ENCODE results near the gene ZHX3. TPM values are rescaled to one million over a fixed set of nuclear protein-coding genes. Genes with fewer than 3 reads are reported as not detected.

ZHX3 gene
- polyA plus RNA-seq, 1 donor: 14.0 TPM

- Histone ChIP-seq H3K27ac (ENCODE audit: low read length) (no peak overlapping the region), H3K36me3 (ENCODE audit: control insufficient read depth, insufficient read depth, low read length) (peaks cover 67% of the 10 kb centered on the region), H3K9me3 (ENCODE audit: control insufficient read depth, low read depth, low read length) (no peaks in the 10 kb centered on the region), H3K4me3 (ENCODE audit: low read length) (no peak overlapping the region), H3K27me3 (ENCODE audit: control insufficient read depth, insufficient read depth, low read length) (no peaks in the 10 kb centered on the region), H3K4me1 (ENCODE audit: control insufficient read depth, insufficient read depth, low read length) (no peaks in the 10 kb centered on the region)
- WGBS (ENCODE audit: insufficient coverage, low lambda C conversion rate): 50% methylated on average over 1 of the region's 8 CpGs
- no peak for DNase-seq
These were observed 138.6 kb downstream of the ZHX3 start for GRCh38 chr20:41178904-41179432.

GRCh38 chr20:41178495-41178894 lies 139.0 kb downstream of the ZHX3 start:
- DNase-seq: no peak
- peaks cover 70% of the 10 kb centered on the region for H3K36me3 ChIP-seq (ENCODE audit: control insufficient read depth, insufficient read depth, low read length)
- WGBS (ENCODE audit: insufficient coverage, low lambda C conversion rate): 73% methylated on average over 2 of the region's 6 CpGs
- no peak overlapping the region for H3K4me3 ChIP-seq (ENCODE audit: low read length)
- no peaks in the 10 kb centered on the region for H3K4me1 ChIP-seq (ENCODE audit: control insufficient read depth, insufficient read depth, low read length)
- no peak overlapping the region for H3K27ac ChIP-seq (ENCODE audit: low read length)
- H3K27me3 ChIP-seq (ENCODE audit: control insufficient read depth, insufficient read depth, low read length): no peaks in the 10 kb centered on the region
- H3K9me3 ChIP-seq (ENCODE audit: control insufficient read depth, low read depth, low read length): no peaks in the 10 kb centered on the region

- H3K4me1 ChIP-seq (ENCODE audit: control insufficient read depth, insufficient read depth, low read length): no peaks in the 10 kb centered on the region
- WGBS (ENCODE audit: insufficient coverage, low lambda C conversion rate): no CpG with 5 or more reads among the region's 2 CpGs
- DNase-seq: no peak
- peaks cover 72% of the 10 kb centered on the region for H3K36me3 ChIP-seq (ENCODE audit: control insufficient read depth, insufficient read depth, low read length)
- H3K27ac ChIP-seq (ENCODE audit: low read length): no peak overlapping the region
- H3K4me3 ChIP-seq (ENCODE audit: low read length): no peak overlapping the region
- no peaks in the 10 kb centered on the region for H3K9me3 ChIP-seq (ENCODE audit: control insufficient read depth, low read depth, low read length)
- H3K27me3 ChIP-seq (ENCODE audit: control insufficient read depth, insufficient read depth, low read length): no peaks in the 10 kb centered on the region
These were observed 139.9 kb downstream of the ZHX3 start for GRCh38 chr20:41177636-41178035.

GRCh38 chr20:41176711-41177552 lies 140.6 kb downstream of the ZHX3 start:
- Histone ChIP-seq H3K4me1 (ENCODE audit: control insufficient read depth, insufficient read depth, low read length) (no peaks in the 10 kb centered on the region), H3K36me3 (ENCODE audit: control insufficient read depth, insufficient read depth, low read length) (peaks cover 74% of the 10 kb centered on the region), H3K27me3 (ENCODE audit: control insufficient read depth, insufficient read depth, low read length) (no peaks in the 10 kb centered on the region), H3K4me3 (ENCODE audit: low read length) (no peak overlapping the region), H3K27ac (ENCODE audit: low read length) (no peak overlapping the region), H3K9me3 (ENCODE audit: control insufficient read depth, low read depth, low read length) (no peaks in the 10 kb centered on the region)
- WGBS (ENCODE audit: insufficient coverage, low lambda C conversion rate): no CpG with 5 or more reads among the region's 8 CpGs
- no peak for DNase-seq

GRCh38 chr20:41175727-41176330 lies 141.7 kb downstream of the ZHX3 start:
- DNase-seq: no peak
- no CpG with 5 or more reads among the region's 7 CpGs for WGBS (ENCODE audit: insufficient coverage, low lambda C conversion rate)
- Histone ChIP-seq H3K4me3 (ENCODE audit: low read length) (no peak overlapping the region), H3K27ac (ENCODE audit: low read length) (no peak overlapping the region), H3K4me1 (ENCODE audit: control insufficient read depth, insufficient read depth, low read length) (no peaks in the 10 kb centered on the region), H3K9me3 (ENCODE audit: control insufficient read depth, low read depth, low read length) (no peaks in the 10 kb centered on the region), H3K27me3 (ENCODE audit: control insufficient read depth, insufficient read depth, low read length) (no peaks in the 10 kb centered on the region), H3K36me3 (ENCODE audit: control insufficient read depth, insufficient read depth, low read length) (peaks cover 76% of the 10 kb centered on the region)

GRCh38 chr20:41175201-41175651 lies 142.3 kb downstream of the ZHX3 start:
- H3K27me3 ChIP-seq (ENCODE audit: control insufficient read depth, insufficient read depth, low read length): no peaks in the 10 kb centered on the region
- H3K4me1 ChIP-seq (ENCODE audit: control insufficient read depth, insufficient read depth, low read length): no peaks in the 10 kb centered on the region
- H3K27ac ChIP-seq (ENCODE audit: low read length): no peak overlapping the region
- WGBS (ENCODE audit: insufficient coverage, low lambda C conversion rate): no CpG with 5 or more reads among the region's 4 CpGs
- no peak overlapping the region for H3K4me3 ChIP-seq (ENCODE audit: low read length)
- DNase-seq: no peak
- peaks cover 80% of the 10 kb centered on the region for H3K36me3 ChIP-seq (ENCODE audit: control insufficient read depth, insufficient read depth, low read length)
- no peaks in the 10 kb centered on the region for H3K9me3 ChIP-seq (ENCODE audit: control insufficient read depth, low read depth, low read length)

- Histone ChIP-seq H3K4me3 (ENCODE audit: low read length) (no peak overlapping the region), H3K4me1 (ENCODE audit: control insufficient read depth, insufficient read depth, low read length) (no peaks in the 10 kb centered on the region), H3K9me3 (ENCODE audit: control insufficient read depth, low read depth, low read length) (no peaks in the 10 kb centered on the region), H3K27ac (ENCODE audit: low read length) (no peak overlapping the region), H3K36me3 (ENCODE audit: control insufficient read depth, insufficient read depth, low read length) (peaks cover 84% of the 10 kb centered on the region), H3K27me3 (ENCODE audit: control insufficient read depth, insufficient read depth, low read length) (no peaks in the 10 kb centered on the region)
- no peak for DNase-seq
- no CpG with 5 or more reads among the region's 2 CpGs for WGBS (ENCODE audit: insufficient coverage, low lambda C conversion rate)
These were observed 142.7 kb downstream of the ZHX3 start for GRCh38 chr20:41174782-41175181.

GRCh38 chr20:41174373-41174772 lies 143.2 kb downstream of the ZHX3 start:
- DNase-seq: no peak
- Histone ChIP-seq H3K4me1 (ENCODE audit: control insufficient read depth, insufficient read depth, low read length) (no peaks in the 10 kb centered on the region), H3K9me3 (ENCODE audit: control insufficient read depth, low read depth, low read length) (no peaks in the 10 kb centered on the region), H3K27ac (ENCODE audit: low read length) (no peak overlapping the region), H3K36me3 (ENCODE audit: control insufficient read depth, insufficient read depth, low read length) (peaks cover 88% of the 10 kb centered on the region), H3K4me3 (ENCODE audit: low read length) (no peak overlapping the region), H3K27me3 (ENCODE audit: control insufficient read depth, insufficient read depth, low read length) (no peaks in the 10 kb centered on the region)
- no CpG with 5 or more reads among the region's 10 CpGs for WGBS (ENCODE audit: insufficient coverage, low lambda C conversion rate)

- Histone ChIP-seq H3K4me3 (ENCODE audit: low read length) (no peak overlapping the region), H3K4me1 (ENCODE audit: control insufficient read depth, insufficient read depth, low read length) (no peaks in the 10 kb centered on the region), H3K36me3 (ENCODE audit: control insufficient read depth, insufficient read depth, low read length) (peaks cover 94% of the 10 kb centered on the region), H3K9me3 (ENCODE audit: control insufficient read depth, low read depth, low read length) (no peaks in the 10 kb centered on the region), H3K27ac (ENCODE audit: low read length) (no peak overlapping the region), H3K27me3 (ENCODE audit: control insufficient read depth, insufficient read depth, low read length) (no peaks in the 10 kb centered on the region)
- no peak for DNase-seq
- no CpG with 5 or more reads among the region's 13 CpGs for WGBS (ENCODE audit: insufficient coverage, low lambda C conversion rate)
These were observed 143.7 kb downstream of the ZHX3 start for GRCh38 chr20:41173791-41174341.

- Histone ChIP-seq H3K36me3 (ENCODE audit: control insufficient read depth, insufficient read depth, low read length) (peaks cover 96% of the 10 kb centered on the region), H3K27me3 (ENCODE audit: control insufficient read depth, insufficient read depth, low read length) (no peaks in the 10 kb centered on the region), H3K4me3 (ENCODE audit: low read length) (no peak overlapping the region), H3K27ac (ENCODE audit: low read length) (no peak overlapping the region), H3K4me1 (ENCODE audit: control insufficient read depth, insufficient read depth, low read length) (no peaks in the 10 kb centered on the region), H3K9me3 (ENCODE audit: control insufficient read depth, low read depth, low read length) (no peaks in the 10 kb centered on the region)
- WGBS (ENCODE audit: insufficient coverage, low lambda C conversion rate): no CpG with 5 or more reads among the region's 9 CpGs
- peak; percentile 57 to 62 for DNase-seq
These were observed 144.3 kb downstream of the ZHX3 start for GRCh38 chr20:41173161-41173721.

Measured in large intestine (tissue), 3 donors.